HG03442 (cell line): ENCODE measurements around the gene IL22RA2.

Experiments used
- ATAC-seq: cut with Tn5 transposase; IDR thresholded peaks from one replicate; pipeline ENCODE4 v1.9.1; 2021; ENCODE audit warnings: mild to moderate bottlenecking, moderate library complexity; ENCODE audit not compliant: unreplicated experiment

The IL22RA2 gene

GRCh38 chr6:137197684-137198645 lies 24.5 kb upstream of the IL22RA2 start:
- ATAC-seq: no peak

GRCh38 chr6:137193256-137194070 lies 20.0 kb upstream of the IL22RA2 start:
- no peak for ATAC-seq

GRCh38 chr6:137192821-137193220 lies 19.4 kb upstream of the IL22RA2 start:
- no peak for ATAC-seq

- ATAC-seq: no peak
Observed at GRCh38 chr6:137191670-137192069, 18.2 kb upstream of the IL22RA2 start.

- ATAC-seq: no peak
Observed at GRCh38 chr6:137191236-137191635, 17.8 kb upstream of the IL22RA2 start.

- no peak for ATAC-seq
Observed at GRCh38 chr6:137190583-137191094, 17.2 kb upstream of the IL22RA2 start.

- ATAC-seq: no peak
Observed at GRCh38 chr6:137188855-137189254, 15.4 kb upstream of the IL22RA2 start.

GRCh38 chr6:137185290-137185689 lies 11.8 kb upstream of the IL22RA2 start:
- ATAC-seq: no peak

GRCh38 chr6:137182654-137183073 lies 9.2 kb upstream of the IL22RA2 start:
- ATAC-seq: no peak

GRCh38 chr6:137181891-137182653 lies 8.6 kb upstream of the IL22RA2 start:
- ATAC-seq: no peak

- ATAC-seq: no peak
Observed at GRCh38 chr6:137177611-137178010, 4.2 kb upstream of the IL22RA2 start.

GRCh38 chr6:137176729-137177128 lies 3.3 kb upstream of the IL22RA2 start:
- no peak for ATAC-seq

GRCh38 chr6:137175868-137176245 lies 2.4 kb upstream of the IL22RA2 start:
- no peak for ATAC-seq

- ATAC-seq: no peak
Observed at GRCh38 chr6:137175157-137175867, 1.9 kb upstream of the IL22RA2 start.

GRCh38 chr6:137172734-137173431 lies 561 bp downstream of the IL22RA2 start:
- ATAC-seq: no peak

- no peak for ATAC-seq
Observed at GRCh38 chr6:137171824-137172733, 1.4 kb downstream of the IL22RA2 start.

GRCh38 chr6:137171053-137171374 lies 2.4 kb downstream of the IL22RA2 start:
- ATAC-seq: no peak

GRCh38 chr6:137170266-137171052 lies 3.0 kb downstream of the IL22RA2 start:
- ATAC-seq: no peak
